ENCODE data around the gene TP53I11. TPM values are rescaled to one million over a fixed set of nuclear protein-coding genes. Genes with fewer than 3 reads are reported as not detected.

Gene TP53I11
- total RNA-seq, 1 experiment from 2014 or later, result 7.7 TPM

GRCh38 chr11:44942029-44942955 lies 8.4 kb downstream of the TP53I11 start:
- Histone ChIP-seq H3K4me3 (ENCODE audit: low read depth, low read length) (no peak overlapping the region), H3K36me3 (ENCODE audit: control insufficient read depth, insufficient read depth, low read length) (no peaks in the 10 kb centered on the region), H3K9me3 (no peaks in the 10 kb centered on the region), H3K4me1 (no peaks in the 10 kb centered on the region), H3K27me3 (replicated peaks; ENCODE audit: control insufficient read depth, insufficient read depth, low read length) (no peaks in the 10 kb centered on the region)
- DNase-seq, result no peak
- POLR2A ChIA-PET, result no interaction called here
- TF ChIP-seq CTCF (IDR thresholded peaks at IDR 0.05; ENCODE audit: insufficient read depth in 1 of 2, low read depth in 1 of 2, low read length in 1 of 2, severe bottlenecking in 1 of 2, unreplicated experiment in 1 of 2), result no peak
- no TSS peak for BruUV-seq (replicated peaks)
- no peaks in the 10 kb centered on the region for H3K27me3 Mint-ChIP-seq (ENCODE audit: insufficient read depth, unreplicated experiment)
- no peak overlapping the region for H3K4me3 Mint-ChIP-seq (ENCODE audit: unreplicated experiment)
- no peaks in the 10 kb centered on the region for H3K9me3 Mint-ChIP-seq (ENCODE audit: unreplicated experiment)
- CTCF ChIA-PET, result interaction anchor here (0.7 kb wide), 1 partner anchor 95 kb away, joined by 5 read pairs; no protein-coding TSS in a partner anchor
- H3K4me1 Mint-ChIP-seq (ENCODE audit: low read depth, unreplicated experiment), result no peaks in the 10 kb centered on the region
- H3K27ac Mint-ChIP-seq (ENCODE audit: unreplicated experiment), result no peak overlapping the region
- intact Hi-C loops (cut with micrococcal nuclease; ENCODE audit: unreplicated experiment), result no loop called here
- peaks cover 4% of the 10 kb centered on the region for H3K36me3 Mint-ChIP-seq (ENCODE audit: insufficient read depth, unreplicated experiment)

GRCh38 chr11:44941259-44942021 lies 9.2 kb downstream of the TP53I11 start:
- POLR2A ChIA-PET, result no interaction called here
- H3K9me3 ChIP-seq, result no peaks in the 10 kb centered on the region
- no peak overlapping the region for H3K4me3 ChIP-seq (ENCODE audit: low read depth, low read length)
- Mint-ChIP-seq H3K4me1 (ENCODE audit: low read depth, unreplicated experiment) (no peaks in the 10 kb centered on the region), H3K4me3 (ENCODE audit: unreplicated experiment) (no peak overlapping the region), H3K27ac (ENCODE audit: unreplicated experiment) (no peak overlapping the region), H3K36me3 (ENCODE audit: insufficient read depth, unreplicated experiment) (peaks cover 4% of the 10 kb centered on the region), H3K9me3 (ENCODE audit: unreplicated experiment) (no peaks in the 10 kb centered on the region), H3K27me3 (ENCODE audit: insufficient read depth, unreplicated experiment) (no peaks in the 10 kb centered on the region)
- intact Hi-C loops (cut with micrococcal nuclease; ENCODE audit: unreplicated experiment), result no loop called here
- H3K36me3 ChIP-seq (ENCODE audit: control insufficient read depth, insufficient read depth, low read length), result no peaks in the 10 kb centered on the region
- no peak for TF ChIP-seq CTCF (IDR thresholded peaks at IDR 0.05; ENCODE audit: insufficient read depth in 1 of 2, low read depth in 1 of 2, low read length in 1 of 2, severe bottlenecking in 1 of 2, unreplicated experiment in 1 of 2)
- DNase-seq, result no peak
- CTCF ChIA-PET, result interaction anchor here (0.6 to 1.7 kb wide), 5 partner anchors 10 to 164 kb away, joined by 3 to 9 read pairs (median 4); no protein-coding TSS in a partner anchor
- H3K27me3 ChIP-seq (replicated peaks; ENCODE audit: control insufficient read depth, insufficient read depth, low read length), result no peaks in the 10 kb centered on the region
- no peaks in the 10 kb centered on the region for H3K4me1 ChIP-seq
- no TSS peak for BruUV-seq (replicated peaks)

GRCh38 chr11:44940835-44941234 lies 9.8 kb downstream of the TP53I11 start:
- Histone ChIP-seq H3K4me3 (ENCODE audit: low read depth, low read length) (no peak overlapping the region), H3K36me3 (ENCODE audit: control insufficient read depth, insufficient read depth, low read length) (no peaks in the 10 kb centered on the region), H3K9me3 (no peaks in the 10 kb centered on the region), H3K27me3 (replicated peaks; ENCODE audit: control insufficient read depth, insufficient read depth, low read length) (no peaks in the 10 kb centered on the region), H3K4me1 (no peaks in the 10 kb centered on the region)
- no peak for TF ChIP-seq CTCF (IDR thresholded peaks at IDR 0.05; ENCODE audit: insufficient read depth in 1 of 2, low read depth in 1 of 2, low read length in 1 of 2, severe bottlenecking in 1 of 2, unreplicated experiment in 1 of 2)
- Mint-ChIP-seq H3K36me3 (ENCODE audit: insufficient read depth, unreplicated experiment) (peaks cover 4% of the 10 kb centered on the region), H3K4me3 (ENCODE audit: unreplicated experiment) (no peak overlapping the region), H3K27me3 (ENCODE audit: insufficient read depth, unreplicated experiment) (no peaks in the 10 kb centered on the region), H3K27ac (ENCODE audit: unreplicated experiment) (no peak overlapping the region), H3K4me1 (ENCODE audit: low read depth, unreplicated experiment) (no peaks in the 10 kb centered on the region), H3K9me3 (ENCODE audit: unreplicated experiment) (no peaks in the 10 kb centered on the region)
- no TSS peak for BruUV-seq (replicated peaks)
- no peak for DNase-seq
- POLR2A ChIA-PET, result no interaction called here
- CTCF ChIA-PET, result interaction anchor here (0.6 to 1.7 kb wide), 4 partner anchors 10 to 165 kb away, joined by 3 to 9 read pairs (median 4); no protein-coding TSS in a partner anchor
- intact Hi-C loops (cut with micrococcal nuclease; ENCODE audit: unreplicated experiment), result no loop called here
